Stimulated activated naive B cell treated with anti-CD40 and anti-IgM and Interleukin-4, amounts not matched to agents 10 μg/mL and 1 μg/mL and 100 μg/mL, for 72 hours (primary cell): Measurements from ENCODE around the gene TBX20.
"Not testable (repeated sequence)": the region's sequence is repeated elsewhere in the genome, so short reads cannot be mapped to it uniquely, and the experiment has no call there.

Source experiments
- ATAC-seq, 2 donors: fragments of 150-1000 bp; cut with Tn5 transposase; replicated peaks; 2 replicates each; pipeline ENCODE4 v1.10.0; 2021; ENCODE audit warnings: moderate library complexity in 1 of 2
- DNase-seq: peaks from one replicate; pipeline ENCODE4 v3.0.0; 2021
- H3K27ac Mint-ChIP-seq: one replicate; pipeline ENCODE4 v1.8.0; 2022; ENCODE audit warnings: mild to moderate bottlenecking, mixed read lengths
- H3K27me3 Mint-ChIP-seq, 2 donors: one replicate each; pipeline ENCODE4 v1.8.0; 2022; ENCODE audit warnings: mixed read lengths in 2 of 2
- H3K36me3 Mint-ChIP-seq, 2 donors: one replicate each; pipeline ENCODE4 v1.8.0; 2022; ENCODE audit warnings: mixed read lengths in 2 of 2, mild to moderate bottlenecking in 1 of 2
- H3K4me1 Mint-ChIP-seq, 2 donors: one replicate each; pipeline ENCODE4 v1.8.0; 2022; ENCODE audit warnings: mixed read lengths in 2 of 2, mild to moderate bottlenecking in 1 of 2
- H3K4me3 Mint-ChIP-seq, 2 donors: one replicate each; pipeline ENCODE4 v1.8.0; 2022; ENCODE audit warnings: mild to moderate bottlenecking in 2 of 2, mixed read lengths in 2 of 2, moderate library complexity in 1 of 2
- H3K9me3 Mint-ChIP-seq, 2 donors: one replicate each; pipeline ENCODE4 v1.8.0; 2022; ENCODE audit warnings: mixed read lengths in 2 of 2, mild to moderate bottlenecking in 1 of 2

Gene TBX20

DNA sequence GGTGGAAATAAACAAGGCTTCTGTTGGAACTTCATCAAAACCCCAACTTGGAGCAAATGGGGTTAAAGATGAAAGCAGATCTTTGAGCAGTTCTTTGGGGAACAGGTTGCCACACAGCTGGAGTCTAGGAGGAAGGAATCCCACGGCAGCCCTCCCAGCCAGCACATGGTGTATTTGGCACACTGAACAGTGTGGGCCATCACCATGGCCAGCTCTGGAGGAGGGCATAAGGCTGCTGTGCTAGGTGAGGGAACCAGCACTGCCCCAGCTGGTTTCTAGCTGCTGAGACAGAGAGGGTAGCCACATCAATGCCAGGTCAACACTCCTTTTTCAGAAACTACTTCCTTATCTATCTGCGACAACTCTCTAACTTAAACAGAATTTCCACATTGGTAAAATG is 33.7 kb downstream of the TBX20 start:
- not testable (repeated sequence) for H3K4me1 Mint-ChIP-seq, H3K4me3 Mint-ChIP-seq, H3K27ac Mint-ChIP-seq, H3K36me3 Mint-ChIP-seq, DNase-seq, H3K9me3 Mint-ChIP-seq, ATAC-seq
- H3K27me3 Mint-ChIP-seq: peaks cover 28 to 29% of the 10 kb centered on the region in 2 donors

DNA sequence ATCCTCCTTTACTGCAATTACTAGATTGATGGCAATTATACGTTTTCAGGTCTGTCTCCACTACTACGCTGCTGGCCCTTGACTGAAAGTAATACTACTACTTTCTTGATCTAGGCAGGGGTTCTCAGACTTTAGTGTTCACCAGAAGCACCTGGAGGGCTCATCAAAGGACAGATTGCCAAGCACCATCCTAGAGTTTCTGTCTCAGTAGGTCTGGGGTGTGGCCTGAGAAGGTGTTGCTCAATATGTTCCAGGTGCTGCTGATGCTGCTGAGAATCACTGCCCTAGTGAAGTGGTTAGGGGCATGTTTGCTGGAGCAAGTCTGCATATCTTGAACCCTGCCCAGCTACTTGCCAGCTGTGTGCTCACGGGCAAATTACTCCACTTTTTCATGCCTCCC is 37.9 kb downstream of the TBX20 start:
- H3K27ac Mint-ChIP-seq, DNase-seq, H3K4me1 Mint-ChIP-seq, ATAC-seq, H3K9me3 Mint-ChIP-seq, H3K4me3 Mint-ChIP-seq, H3K36me3 Mint-ChIP-seq: not testable (repeated sequence)
- peaks cover 13 to 14% of the 10 kb centered on the region in 2 donors for H3K27me3 Mint-ChIP-seq

DNA sequence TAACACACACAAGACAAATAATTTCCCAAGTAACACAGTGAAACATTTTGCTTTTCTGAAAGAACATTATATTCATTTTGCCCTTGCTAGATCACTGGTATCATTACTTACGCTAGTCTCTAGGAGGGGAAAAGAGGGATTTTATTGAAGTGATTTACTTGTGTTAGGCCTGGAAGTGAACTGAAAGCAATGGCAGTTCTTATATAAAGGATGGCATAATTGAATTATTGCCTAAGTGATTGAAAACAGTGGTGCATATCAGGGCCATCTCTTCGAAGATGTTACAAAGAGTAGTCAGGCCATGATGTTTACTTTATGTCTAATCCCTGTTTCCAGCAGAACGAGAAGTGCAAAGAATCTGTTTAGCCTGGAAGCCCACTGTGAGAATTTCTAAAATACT is 38.8 kb downstream of the TBX20 start:
- peaks cover 13 to 14% of the 10 kb centered on the region in 2 donors for H3K27me3 Mint-ChIP-seq
- H3K27ac Mint-ChIP-seq, H3K36me3 Mint-ChIP-seq, H3K9me3 Mint-ChIP-seq, H3K4me3 Mint-ChIP-seq, H3K4me1 Mint-ChIP-seq, ATAC-seq, DNase-seq: not testable (repeated sequence)

DNA sequence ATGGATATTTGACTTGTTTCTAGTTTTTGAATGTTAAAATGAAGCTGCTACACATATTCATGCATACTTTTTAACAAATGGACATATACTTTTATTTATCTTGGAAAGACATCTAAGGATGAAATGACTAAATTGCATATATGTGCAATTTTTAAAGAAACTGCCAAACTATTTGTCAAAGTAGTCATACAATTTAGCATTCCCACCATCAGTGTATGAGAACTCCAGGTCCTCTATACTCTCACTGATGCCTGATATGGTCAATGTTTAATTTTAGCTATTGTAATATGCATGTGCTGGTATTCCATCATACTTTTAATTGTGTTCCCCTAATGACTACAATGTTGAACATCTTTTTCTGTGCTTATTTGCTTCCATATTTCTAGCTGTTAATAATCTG is 47.0 kb downstream of the TBX20 start:
- H3K9me3 Mint-ChIP-seq, H3K27ac Mint-ChIP-seq, H3K4me3 Mint-ChIP-seq, H3K27me3 Mint-ChIP-seq, ATAC-seq, H3K4me1 Mint-ChIP-seq, DNase-seq, H3K36me3 Mint-ChIP-seq: not testable (repeated sequence)

DNA sequence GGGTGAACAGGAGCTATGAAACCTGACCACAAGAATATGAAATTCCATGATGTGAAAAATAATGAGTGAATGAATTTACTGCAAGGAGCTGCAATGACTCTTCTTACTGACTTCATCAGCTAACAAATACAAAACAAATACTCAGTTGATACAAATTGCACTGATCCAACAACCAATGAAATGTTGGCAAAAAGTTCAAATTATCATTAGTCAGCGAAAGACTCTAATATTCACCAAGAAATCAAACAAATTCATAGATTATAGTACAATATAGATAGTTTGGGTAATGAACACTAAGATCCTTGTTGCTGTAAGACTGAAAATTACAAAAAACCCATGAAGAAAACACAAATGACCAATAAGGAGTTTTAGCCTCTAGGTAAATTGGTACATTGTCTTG is 49.0 kb downstream of the TBX20 start:
- H3K27me3 Mint-ChIP-seq, H3K4me3 Mint-ChIP-seq, DNase-seq, H3K4me1 Mint-ChIP-seq, ATAC-seq, H3K36me3 Mint-ChIP-seq, H3K9me3 Mint-ChIP-seq, H3K27ac Mint-ChIP-seq: not testable (repeated sequence)

DNA sequence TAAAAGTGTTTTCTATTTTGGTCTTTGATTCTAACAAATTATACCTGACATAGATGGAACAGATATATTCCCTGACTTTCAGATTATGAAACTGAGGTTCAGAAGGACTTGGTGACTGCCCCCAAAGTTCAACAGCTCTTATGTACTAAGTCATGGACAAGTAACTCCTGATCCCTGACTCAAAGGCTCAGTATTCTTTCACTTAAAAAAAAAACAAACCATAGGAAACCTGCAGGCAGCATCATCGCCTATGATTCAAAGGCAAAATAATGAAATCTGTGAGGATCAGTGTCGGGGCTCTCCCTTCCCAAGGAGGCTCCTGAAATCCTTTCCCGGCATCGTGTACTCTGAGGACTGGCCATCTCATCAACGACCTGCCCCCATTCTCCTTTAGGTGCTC is 49.9 kb downstream of the TBX20 start:
- H3K4me1 Mint-ChIP-seq, H3K4me3 Mint-ChIP-seq, H3K9me3 Mint-ChIP-seq, DNase-seq, H3K36me3 Mint-ChIP-seq, H3K27ac Mint-ChIP-seq, H3K27me3 Mint-ChIP-seq, ATAC-seq: not testable (repeated sequence)

DNA sequence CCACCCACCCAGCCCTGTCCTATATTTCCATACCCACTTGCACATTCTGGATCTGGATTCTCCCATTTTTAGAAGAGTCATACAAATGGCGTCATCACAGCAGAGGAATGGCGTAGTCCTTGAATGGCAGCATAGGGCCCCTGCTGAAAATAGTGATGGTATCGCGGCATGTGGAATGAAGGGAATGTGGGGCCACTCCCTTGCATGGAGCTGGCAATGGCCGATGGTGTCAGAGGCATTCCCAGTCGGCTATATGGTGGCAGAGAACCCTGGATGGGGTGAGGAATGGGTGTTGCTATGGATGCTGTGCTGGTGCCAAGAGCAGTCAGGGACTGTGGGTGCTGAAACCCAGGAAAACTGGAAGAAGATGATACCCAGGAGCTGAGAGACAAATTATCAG is 51.5 kb downstream of the TBX20 start:
- not testable (repeated sequence) for H3K36me3 Mint-ChIP-seq, H3K27ac Mint-ChIP-seq, ATAC-seq, DNase-seq, H3K4me1 Mint-ChIP-seq, H3K9me3 Mint-ChIP-seq, H3K27me3 Mint-ChIP-seq, H3K4me3 Mint-ChIP-seq

DNA sequence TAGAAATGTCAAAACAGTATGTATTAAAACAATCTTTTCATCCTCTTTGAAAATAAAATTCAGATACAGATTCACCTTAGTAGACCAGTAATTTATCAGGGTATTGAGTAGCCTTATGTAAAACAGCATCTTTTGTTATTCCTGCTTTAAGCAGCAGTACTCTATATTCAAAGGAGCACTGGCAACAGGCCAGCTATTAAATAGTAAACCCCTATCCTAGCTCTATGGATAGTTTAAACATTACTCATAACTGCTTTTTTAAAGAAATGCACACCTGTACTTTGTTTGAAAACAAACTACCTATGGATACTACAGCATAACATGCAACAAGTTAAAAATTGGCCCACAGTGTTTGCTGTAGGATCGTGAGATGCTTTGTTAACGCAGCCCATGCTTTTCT is 53.7 kb downstream of the TBX20 start:
- not testable (repeated sequence) for ATAC-seq, H3K36me3 Mint-ChIP-seq, H3K9me3 Mint-ChIP-seq, H3K4me3 Mint-ChIP-seq, H3K27ac Mint-ChIP-seq, H3K4me1 Mint-ChIP-seq, DNase-seq
- H3K27me3 Mint-ChIP-seq: peaks cover 12 to 16% of the 10 kb centered on the region in 2 donors

DNA sequence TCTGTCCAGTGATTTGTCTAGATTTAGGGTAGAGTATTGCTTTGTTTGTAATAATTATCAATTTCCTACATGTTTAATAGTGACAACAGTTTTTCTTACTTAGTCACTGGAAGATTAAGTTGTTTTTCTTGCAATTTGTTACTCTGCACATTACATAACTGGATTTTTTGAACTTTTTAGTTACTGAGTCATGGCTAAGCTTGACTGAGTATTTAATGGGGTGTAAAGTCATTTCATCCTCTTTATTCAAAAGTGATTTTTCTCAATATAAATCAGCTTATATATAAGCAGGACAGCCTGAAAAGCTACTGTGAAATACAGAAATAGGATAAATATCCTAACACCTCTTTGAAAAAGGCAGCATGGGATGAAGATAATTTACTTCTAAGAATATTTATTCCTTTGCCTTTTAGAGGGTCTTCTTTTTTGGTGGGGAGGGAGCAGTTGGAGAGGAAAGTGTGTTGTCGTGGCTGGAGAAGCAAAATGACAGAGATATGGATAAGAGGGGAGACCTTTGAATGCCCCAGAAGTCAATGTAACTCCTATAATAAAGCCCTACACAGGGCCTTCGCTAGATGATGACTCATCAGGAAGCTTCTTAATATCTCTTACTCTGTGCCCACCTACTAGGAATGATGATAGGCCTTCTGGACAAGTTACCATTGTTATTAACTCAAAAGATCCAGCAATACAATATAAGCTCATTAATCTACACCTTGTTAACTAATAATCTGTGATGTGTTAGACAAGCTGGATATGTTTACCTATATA is 55.3 kb downstream of the TBX20 start:
- not testable (repeated sequence) for H3K36me3 Mint-ChIP-seq, H3K9me3 Mint-ChIP-seq, H3K4me1 Mint-ChIP-seq, H3K27ac Mint-ChIP-seq, H3K4me3 Mint-ChIP-seq, ATAC-seq, DNase-seq
- peaks cover 16 to 19% of the 10 kb centered on the region in 2 donors for H3K27me3 Mint-ChIP-seq

DNA sequence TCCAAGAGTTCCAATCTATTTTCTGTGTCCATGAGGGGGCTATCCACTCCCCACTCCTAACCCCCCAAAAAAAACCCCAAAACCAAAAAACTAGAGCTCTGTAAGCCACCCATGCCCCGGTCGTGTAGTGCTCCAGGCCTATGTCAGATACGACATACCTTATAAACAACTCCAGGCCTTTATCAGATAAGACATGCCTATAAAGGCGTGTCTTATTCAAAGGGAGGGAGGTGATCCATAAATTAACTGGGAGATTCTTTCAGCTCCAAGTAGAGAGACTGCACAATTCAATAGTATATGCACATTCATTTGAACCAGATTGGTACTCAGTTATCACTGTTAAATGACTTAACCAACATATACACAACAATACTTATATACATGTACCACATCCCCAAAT is 62.3 kb downstream of the TBX20 start:
- H3K36me3 Mint-ChIP-seq, ATAC-seq, DNase-seq, H3K27ac Mint-ChIP-seq, H3K9me3 Mint-ChIP-seq, H3K4me1 Mint-ChIP-seq, H3K4me3 Mint-ChIP-seq: not testable (repeated sequence)
- peaks cover 18 to 23% of the 10 kb centered on the region in 2 donors for H3K27me3 Mint-ChIP-seq

DNA sequence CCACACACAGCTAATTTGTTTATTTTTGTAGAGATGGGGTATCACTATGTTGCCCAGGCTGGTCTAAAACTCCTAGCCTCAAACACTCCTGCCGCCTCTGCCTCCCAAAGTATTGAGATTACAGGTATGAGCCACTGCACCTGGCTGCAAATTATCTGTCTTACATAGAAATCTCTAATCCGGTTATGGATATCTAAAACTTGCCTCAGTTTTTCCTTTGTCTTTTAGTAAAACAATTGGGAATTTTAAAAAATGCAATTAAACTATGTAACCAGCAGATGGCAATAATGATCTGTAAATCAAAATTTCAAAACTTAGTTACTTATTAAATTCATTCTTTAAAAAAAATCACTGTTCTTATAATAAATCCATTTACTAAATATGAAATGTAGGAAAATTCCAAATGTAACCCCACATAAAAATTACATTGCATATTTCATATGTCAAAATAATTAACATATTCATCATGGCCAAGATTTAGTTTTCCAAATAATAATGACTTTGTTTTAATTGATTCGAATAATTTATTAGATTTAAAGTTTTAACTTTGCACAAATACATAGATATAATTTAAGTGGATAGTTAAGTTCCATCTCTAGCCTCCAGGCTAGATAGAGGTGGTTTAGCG is 63.6 kb downstream of the TBX20 start:
- not testable (repeated sequence) for DNase-seq, H3K27ac Mint-ChIP-seq, H3K4me3 Mint-ChIP-seq, H3K36me3 Mint-ChIP-seq, ATAC-seq, H3K9me3 Mint-ChIP-seq
- Mint-ChIP-seq H3K4me1 (peaks cover 8 to 18% of the 10 kb centered on the region in 2 donors), H3K27me3 (peaks cover 26 to 28% of the 10 kb centered on the region in 2 donors)

DNA sequence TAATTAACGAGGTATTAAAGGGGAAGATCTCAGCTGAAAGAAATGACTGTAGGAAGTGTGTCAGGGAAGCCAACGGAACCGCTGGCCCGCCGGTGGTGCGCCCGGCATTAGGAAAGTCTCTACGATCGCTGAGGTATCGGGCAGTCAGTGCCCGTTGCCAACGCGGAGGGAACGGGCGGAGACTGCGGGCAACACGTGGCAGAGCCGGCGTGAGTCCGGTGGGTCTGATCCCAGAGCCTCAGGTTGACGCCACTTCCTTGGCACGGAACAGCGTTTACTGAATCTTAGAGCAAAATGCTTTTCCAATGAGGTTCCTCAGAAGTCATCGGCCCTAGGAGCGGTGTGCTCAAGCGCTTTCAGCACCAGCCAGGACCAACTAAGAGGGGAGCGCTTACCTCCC is 67.1 kb downstream of the TBX20 start:
- peak overlapping the region; percentile 84 to 87 for H3K4me3 Mint-ChIP-seq

DNA sequence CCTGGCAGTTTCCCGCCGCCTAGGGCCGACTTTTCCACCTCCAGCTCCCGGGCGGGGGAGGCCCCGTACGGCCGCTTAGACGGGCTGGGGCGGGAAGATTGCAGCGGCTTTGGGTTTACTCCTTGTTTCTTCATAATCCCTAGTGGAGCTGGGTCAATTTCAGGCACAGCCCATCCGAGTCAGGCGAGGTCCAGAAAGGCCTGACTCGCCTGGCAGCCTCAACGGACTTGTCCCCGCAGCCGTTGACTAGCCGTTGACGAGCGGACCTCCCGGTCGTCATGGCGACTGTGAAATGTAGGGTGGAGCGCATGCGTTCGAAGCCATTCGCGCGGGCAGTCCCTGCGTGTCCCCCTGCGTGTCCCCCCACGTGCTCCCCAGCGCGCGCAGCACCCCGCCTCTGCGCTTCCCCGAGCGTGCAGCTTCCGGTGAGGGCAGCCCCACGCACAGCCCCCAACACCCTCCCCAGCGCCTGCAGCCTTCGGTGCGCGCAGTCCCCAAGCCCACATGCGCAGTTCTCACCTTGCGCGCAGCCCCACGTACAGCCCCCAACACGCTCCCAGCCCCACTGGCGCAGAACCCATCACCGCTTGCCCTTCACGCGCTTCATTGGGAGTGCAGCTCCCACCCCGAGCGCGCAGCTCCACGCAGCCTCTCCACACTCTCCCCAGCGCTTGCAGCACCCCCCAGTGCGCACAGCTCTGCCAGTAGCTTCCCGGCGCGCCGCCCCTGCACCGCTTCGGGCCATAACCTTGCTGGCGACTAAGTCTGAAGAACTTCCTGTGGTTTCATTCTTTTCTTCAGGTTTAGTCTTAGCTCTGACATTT is 67.8 kb downstream of the TBX20 start:
- Mint-ChIP-seq H3K36me3 (peaks cover 0 to 3% of the 10 kb centered on the region in 2 donors), H3K9me3 (no peaks in the 10 kb centered on the region), H3K4me1 (peaks cover 8 to 18% of the 10 kb centered on the region in 2 donors), H3K4me3 (peak overlapping the region; percentile 84 to 87), H3K27me3 (peaks cover 30 to 31% of the 10 kb centered on the region in 2 donors), H3K27ac (no peak overlapping the region)
- DNase-seq (no peak), ATAC-seq (peak; percentile 54)

More for the DNA sequence above, 67.1 kb downstream of the TBX20 start:
- ATAC-seq: peak in 1 of 2 donors; percentile 45
- Mint-ChIP-seq H3K27me3 (peaks cover 30 to 31% of the 10 kb centered on the region in 2 donors), H3K27ac (peak overlapping the region; percentile 20), H3K4me1 (peaks cover 8 to 18% of the 10 kb centered on the region in 2 donors)
- not testable (repeated sequence) for H3K9me3 Mint-ChIP-seq, H3K36me3 Mint-ChIP-seq, DNase-seq

DNA sequence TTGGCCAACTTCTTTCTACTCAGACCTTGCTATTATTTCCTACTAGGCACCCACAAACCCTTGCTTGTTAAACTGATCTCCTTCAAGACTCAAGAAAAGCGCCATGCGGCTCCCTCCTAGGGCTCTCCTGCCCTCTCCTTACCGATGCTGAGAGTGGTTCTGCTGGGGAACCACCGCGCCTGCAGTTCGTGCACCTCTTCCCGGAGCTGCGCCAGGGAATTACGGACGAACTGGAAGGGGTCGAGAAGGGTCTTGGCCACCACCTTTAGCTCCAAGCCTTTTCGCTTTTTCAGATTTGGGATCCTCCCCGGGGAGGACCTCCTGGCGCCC is 68.4 kb downstream of the TBX20 start:
- DNase-seq, H3K27ac Mint-ChIP-seq, H3K9me3 Mint-ChIP-seq, H3K36me3 Mint-ChIP-seq, H3K4me3 Mint-ChIP-seq, ATAC-seq: not testable (repeated sequence)
- H3K4me1 Mint-ChIP-seq: peaks cover 8 to 18% of the 10 kb centered on the region in 2 donors
- H3K27me3 Mint-ChIP-seq: peaks cover 30 to 31% of the 10 kb centered on the region in 2 donors
